Progenitor cell of endocrine pancreas (in vitro differentiated cells): ENCODE measurements around the gene LAMB1. TPM values are rescaled to one million over a fixed set of nuclear protein-coding genes. Genes with fewer than 3 reads are reported as not detected.
"Not testable (repeated sequence)": the region's sequence is repeated elsewhere in the genome, so short reads cannot be mapped to it uniquely, and the experiment has no call there.

ENCODE experiments used
- DNase-seq: peaks from one replicate; pipeline ENCODE4 v3.0.0; 2021; ENCODE audit warnings: low spot score; ENCODE audit not compliant: unreplicated experiment
- H3K27ac Mint-ChIP-seq: 2 replicates; pipeline ENCODE4 v1.8.0; 2021; ENCODE audit warnings: mild to moderate bottlenecking, moderate library complexity, mixed read lengths
- H3K27me3 Mint-ChIP-seq: 2 replicates; pipeline ENCODE4 v1.8.0; 2021; ENCODE audit warnings: mixed read lengths
- H3K36me3 Mint-ChIP-seq: 2 replicates; pipeline ENCODE4 v1.8.0; 2022; ENCODE audit warnings: mixed read lengths; ENCODE audit not compliant: insufficient read depth
- H3K4me1 Mint-ChIP-seq: 2 replicates; pipeline ENCODE4 v1.8.0; 2021; ENCODE audit warnings: low read depth, mixed read lengths
- H3K4me3 Mint-ChIP-seq: 2 replicates; pipeline ENCODE4 v1.8.0; 2021; ENCODE audit warnings: low read depth, mild to moderate bottlenecking, moderate library complexity, mixed read lengths
- H3K9me3 Mint-ChIP-seq: 2 replicates; pipeline ENCODE4 v1.8.0; 2021; ENCODE audit warnings: low read depth, mixed read lengths
- CTCF ChIP-seq: fragments of 200-600 bp; sonication (generic); IDR thresholded peaks from one replicate; pipeline ENCODE4 v1.5.0; 2021; ENCODE audit warnings: antibody characterized with exemption, mild to moderate bottlenecking; ENCODE audit not compliant: unreplicated experiment
- total RNA-seq: library from RNA; stranded (reverse); gene quantifications from 2 replicates; pipeline ENCODE4 v1.2.1, GENCODE V29; 2021

Gene LAMB1
- total RNA-seq, 1 donor from 2014 or later: 275 TPM

GRCh38 chr7:107926481-107926880 lies 76.5 kb downstream of the LAMB1 start:
- no peak overlapping the region for H3K4me3 Mint-ChIP-seq
- H3K9me3 Mint-ChIP-seq: no peaks in the 10 kb centered on the region
- TF ChIP-seq CTCF: no peak
- no peak for DNase-seq
- H3K27ac Mint-ChIP-seq: no peak overlapping the region
- H3K27me3 Mint-ChIP-seq: no peaks in the 10 kb centered on the region
- peaks cover 52% of the 10 kb centered on the region for H3K36me3 Mint-ChIP-seq
- peaks cover 8% of the 10 kb centered on the region for H3K4me1 Mint-ChIP-seq

GRCh38 chr7:107924841-107925504 lies 78.0 kb downstream of the LAMB1 start:
- H3K4me3 Mint-ChIP-seq: no peak overlapping the region
- no peak for DNase-seq
- H3K27ac Mint-ChIP-seq: peak overlapping the region; percentile 2
- H3K36me3 Mint-ChIP-seq: peaks cover 56% of the 10 kb centered on the region
- H3K9me3 Mint-ChIP-seq: no peaks in the 10 kb centered on the region
- no peaks in the 10 kb centered on the region for H3K27me3 Mint-ChIP-seq
- TF ChIP-seq CTCF: no peak
- peaks cover 17% of the 10 kb centered on the region for H3K4me1 Mint-ChIP-seq

GRCh38 chr7:107922886-107923285 lies 80.1 kb downstream of the LAMB1 start:
- no peak overlapping the region for H3K27ac Mint-ChIP-seq

GRCh38 chr7:107921826-107922225 lies 81.1 kb downstream of the LAMB1 start:
- H3K27me3 Mint-ChIP-seq, H3K27ac Mint-ChIP-seq, DNase-seq, H3K9me3 Mint-ChIP-seq, H3K4me3 Mint-ChIP-seq: not testable (repeated sequence)
- peaks cover 65% of the 10 kb centered on the region for H3K36me3 Mint-ChIP-seq
- H3K4me1 Mint-ChIP-seq: peaks cover 25% of the 10 kb centered on the region

More at GRCh38 chr7:107922886-107923285, 80.1 kb downstream of the LAMB1 start:
- Mint-ChIP-seq H3K36me3 (peaks cover 63% of the 10 kb centered on the region), H3K4me1 (peaks cover 26% of the 10 kb centered on the region), H3K4me3 (no peak overlapping the region), H3K27me3 (no peaks in the 10 kb centered on the region), H3K9me3 (no peaks in the 10 kb centered on the region)
- TF ChIP-seq CTCF: no peak
- no peak for DNase-seq

GRCh38 chr7:107920048-107920772 lies 82.8 kb downstream of the LAMB1 start:
- Mint-ChIP-seq H3K27ac (peak overlapping the region; percentile 89), H3K4me1 (peaks cover 20% of the 10 kb centered on the region), H3K9me3 (no peaks in the 10 kb centered on the region), H3K27me3 (no peaks in the 10 kb centered on the region), H3K36me3 (peaks cover 59% of the 10 kb centered on the region), H3K4me3 (no peak overlapping the region)
- no peak for DNase-seq
- no peak for TF ChIP-seq CTCF
